ELR (cell line): ENCODE measurements around the gene CECR2.

Source experiments
- DNase-seq: peaks from one replicate; pipeline ENCODE4 v3.0.0-alpha.2; 2015; ENCODE audit warnings: low read depth

CECR2 gene

DNA sequence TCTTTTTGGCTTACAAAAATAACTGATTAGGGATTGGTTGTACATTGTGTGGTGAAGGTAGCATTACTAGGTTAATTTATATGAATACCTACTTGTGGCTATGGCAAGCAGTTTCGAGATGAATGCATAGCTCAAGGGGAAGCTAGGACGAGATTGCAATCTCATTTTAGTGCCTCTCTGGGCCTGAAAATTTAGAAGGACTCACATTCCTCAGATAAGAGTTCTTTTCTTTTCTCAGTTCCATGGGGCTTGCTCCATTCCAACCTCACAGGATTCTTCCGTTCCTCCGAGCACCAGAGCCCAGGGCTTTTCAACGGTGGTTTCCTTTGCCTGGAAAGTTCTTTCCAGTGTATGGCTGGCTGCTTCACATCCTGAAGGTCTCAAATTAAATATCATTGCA lies 82.1 kb downstream of the CECR2 start:
- DNase-seq, result no peak

- DNase-seq, result no peak
These were observed 91.6 kb downstream of the CECR2 start for GRCh38 chr22:17460895-17461294.

DNA sequence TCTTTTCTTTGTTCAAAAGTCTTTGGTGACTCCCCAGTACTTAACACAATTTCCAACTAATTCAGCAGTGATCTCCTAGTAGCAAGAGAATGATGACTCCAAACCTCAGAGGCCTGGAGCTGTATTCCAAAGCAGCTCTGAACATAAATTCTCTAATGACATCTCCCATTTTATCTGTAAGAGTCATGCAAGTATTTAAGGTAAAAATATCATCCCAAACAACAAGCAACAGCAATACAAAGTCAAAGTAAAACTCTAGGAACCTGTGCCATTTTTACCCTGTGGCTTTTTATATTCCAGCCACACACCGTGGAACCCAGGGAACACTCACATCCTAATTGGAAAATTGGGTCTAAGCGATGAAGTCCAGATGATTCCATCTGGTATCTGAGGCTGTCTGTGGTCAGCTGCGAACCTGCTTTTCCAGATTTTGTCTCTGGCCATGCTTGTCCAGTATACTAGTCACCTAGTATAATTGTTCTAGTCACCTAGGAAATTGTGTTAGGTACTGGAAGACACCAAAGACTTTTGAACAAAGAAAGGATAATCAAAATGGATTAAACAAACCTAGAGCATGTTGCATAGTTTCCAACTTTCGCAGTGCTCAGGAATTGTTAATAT lies 101.7 kb downstream of the CECR2 start:
- no peak for DNase-seq

DNA sequence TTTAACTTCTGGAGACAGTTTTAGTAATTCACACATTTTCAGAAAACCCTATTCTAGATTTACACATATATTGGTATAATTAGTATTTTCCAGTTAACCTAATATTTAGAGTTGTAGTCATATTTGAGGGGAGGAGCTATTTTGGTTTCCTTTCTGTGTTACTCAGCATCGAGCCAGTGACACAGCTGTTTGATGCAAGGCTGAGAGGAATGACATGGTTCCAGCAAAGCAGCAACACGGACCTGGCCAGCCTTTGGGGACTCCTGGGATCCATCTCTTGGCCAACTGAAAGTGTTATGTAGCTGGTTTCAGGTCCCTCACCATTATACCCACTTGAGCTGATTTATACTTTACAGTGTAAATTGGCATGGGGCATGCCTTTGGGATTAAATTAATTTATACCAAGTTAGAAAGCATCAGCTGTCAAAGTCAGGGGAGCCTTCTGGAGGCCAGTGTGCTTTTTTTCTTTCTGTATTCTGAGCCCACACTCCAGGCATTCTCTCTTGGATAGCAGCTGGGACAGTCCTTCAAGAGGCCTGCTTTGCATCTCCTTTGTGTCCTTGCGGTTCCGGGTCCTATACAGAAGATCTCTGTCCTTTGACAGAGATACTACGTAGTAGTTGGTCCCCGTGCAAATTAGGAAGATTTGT lies 102.8 kb downstream of the CECR2 start:
- DNase-seq, result peak; percentile 47

DNA sequence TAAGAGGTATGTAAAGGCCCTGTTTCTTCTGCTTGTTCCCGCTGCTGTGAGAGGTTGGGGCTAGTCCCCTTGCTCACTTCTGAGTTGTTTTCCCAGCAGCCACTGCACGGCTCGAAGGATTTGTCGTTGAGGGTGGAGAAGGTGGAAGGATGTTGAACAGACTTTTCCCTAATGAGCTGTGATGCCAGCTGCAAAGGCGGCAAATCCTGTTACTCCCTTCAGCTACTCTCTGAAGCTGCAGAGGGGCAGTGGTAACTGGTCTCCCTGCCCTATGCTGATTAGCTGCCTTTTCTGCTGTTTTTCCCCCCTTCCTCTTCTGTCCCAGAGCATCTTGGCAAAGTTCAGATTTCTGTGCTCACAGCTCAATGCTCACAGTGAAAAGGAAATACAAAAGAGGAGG lies 103.7 kb downstream of the CECR2 start:
- no peak for DNase-seq

DNA sequence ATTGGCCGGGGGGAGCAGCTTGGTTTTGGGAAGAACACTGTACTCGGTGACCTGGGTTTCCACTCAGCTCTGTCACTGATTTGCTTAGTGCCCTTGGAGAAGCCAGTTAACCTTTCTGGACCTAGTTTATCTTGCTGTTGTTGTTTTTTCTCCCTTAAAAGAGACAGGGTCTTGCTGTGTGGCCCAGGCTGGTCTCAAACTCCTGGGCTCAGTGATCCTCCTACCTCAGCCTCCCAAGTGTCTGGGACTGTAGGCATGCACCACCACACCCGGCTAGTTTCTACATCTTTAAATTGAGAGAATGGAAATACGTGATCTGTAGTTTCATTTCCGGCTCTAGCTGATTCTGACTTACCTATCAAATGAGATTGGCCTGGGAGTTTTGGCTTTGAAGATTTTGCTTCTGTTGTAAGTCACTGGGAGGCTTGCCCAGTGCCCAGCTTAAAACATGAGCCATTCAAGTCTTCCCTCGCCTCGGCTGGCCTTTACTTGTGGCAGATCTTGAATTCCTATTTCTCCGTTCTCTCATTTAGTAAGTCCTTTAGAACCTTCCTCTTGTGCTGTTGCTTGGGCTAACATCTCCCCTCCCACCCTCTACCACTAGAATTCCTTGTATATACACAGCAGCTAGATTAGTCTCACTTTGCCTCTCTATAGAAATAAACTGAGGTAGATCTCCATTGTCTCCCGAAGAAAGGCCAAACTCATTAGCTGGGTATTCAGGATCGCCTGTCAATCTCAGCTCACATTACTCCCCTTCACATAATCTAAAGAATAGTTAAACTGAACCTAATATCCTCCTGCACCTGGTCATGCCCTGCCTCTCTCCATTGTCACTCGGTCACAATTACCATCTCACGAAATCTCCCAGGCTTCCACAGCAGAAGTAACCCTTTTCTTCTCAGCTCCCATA lies 106.3 kb downstream of the CECR2 start:
- DNase-seq, result no peak

- DNase-seq, result no peak
These were observed 107.6 kb downstream of the CECR2 start for GRCh38 chr22:17476838-17477237.

GRCh38 chr22:17477391-17477833 lies 108.2 kb downstream of the CECR2 start:
- DNase-seq, result no peak

DNA sequence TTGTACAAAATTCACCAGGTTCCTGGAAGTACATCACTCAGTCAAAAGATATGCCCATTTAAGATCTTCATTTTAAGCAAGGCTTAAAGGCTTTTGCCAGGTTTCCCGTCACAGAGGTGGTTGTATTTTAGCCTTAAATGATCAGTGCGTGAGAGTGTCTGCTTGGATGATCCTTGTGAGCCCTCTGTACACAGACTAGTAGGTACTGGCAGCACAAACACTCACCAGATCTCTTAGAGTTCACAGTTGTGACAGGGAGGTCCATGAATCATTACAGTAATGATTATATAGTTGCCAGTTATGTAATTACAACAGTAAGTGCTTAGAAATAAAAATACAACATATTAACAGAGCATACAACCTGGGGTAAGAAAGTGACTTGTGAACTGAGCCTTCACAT lies 109.9 kb downstream of the CECR2 start:
- DNase-seq, result no peak

DNA sequence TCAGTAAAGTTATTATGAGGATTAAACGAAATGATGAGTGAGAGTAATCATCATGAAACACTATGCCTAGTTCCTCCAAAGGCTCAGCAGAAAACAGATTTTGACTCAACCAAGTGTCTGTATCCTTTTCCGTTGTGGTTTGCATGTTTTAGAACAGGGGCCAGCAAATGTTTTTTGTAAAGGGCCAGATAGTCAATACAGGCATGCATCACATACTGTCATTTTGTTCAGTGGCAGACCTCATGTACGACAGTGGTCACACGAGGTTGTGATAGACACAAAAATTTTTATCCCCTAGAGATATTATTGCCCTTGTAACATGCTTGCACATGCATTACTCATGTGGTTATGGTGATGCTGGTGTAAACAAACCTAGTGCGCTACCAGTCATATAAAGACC lies 112.2 kb downstream of the CECR2 start:
- no peak for DNase-seq

DNA sequence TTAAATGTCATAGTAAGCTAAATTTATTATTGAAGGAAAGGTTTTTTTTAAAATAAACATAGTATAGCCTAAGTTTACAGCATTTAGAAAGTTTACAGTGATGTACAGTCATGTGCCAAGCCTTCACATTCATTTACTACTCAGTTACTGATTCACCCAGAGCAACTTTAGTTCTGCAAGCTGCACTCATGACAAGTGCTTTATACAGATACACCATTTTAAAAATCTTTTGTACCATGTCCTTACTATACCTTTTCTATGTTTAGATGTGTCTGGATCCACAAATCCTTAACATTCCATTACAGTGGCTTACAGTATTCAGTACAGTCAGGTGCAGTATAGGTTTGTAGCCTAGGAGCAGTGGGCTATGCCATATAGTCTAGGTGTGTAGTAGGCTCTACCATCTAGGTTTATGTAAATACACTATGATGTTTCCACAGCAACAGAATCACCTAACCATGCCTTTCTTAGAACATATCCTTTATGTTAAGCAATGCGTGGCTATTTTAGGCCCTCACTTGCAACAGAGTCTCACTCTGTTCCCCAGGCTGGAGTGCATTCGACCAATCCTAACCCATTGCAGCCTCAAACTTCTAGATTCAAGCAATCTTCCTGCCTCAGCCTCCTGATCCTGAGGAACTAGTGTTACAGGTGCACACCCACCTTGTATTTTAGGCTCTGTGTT lies 114.6 kb downstream of the CECR2 start:
- DNase-seq, result no peak

- no peak for DNase-seq
These were observed 115.3 kb downstream of the CECR2 start for GRCh38 chr22:17484608-17485007.

DNA sequence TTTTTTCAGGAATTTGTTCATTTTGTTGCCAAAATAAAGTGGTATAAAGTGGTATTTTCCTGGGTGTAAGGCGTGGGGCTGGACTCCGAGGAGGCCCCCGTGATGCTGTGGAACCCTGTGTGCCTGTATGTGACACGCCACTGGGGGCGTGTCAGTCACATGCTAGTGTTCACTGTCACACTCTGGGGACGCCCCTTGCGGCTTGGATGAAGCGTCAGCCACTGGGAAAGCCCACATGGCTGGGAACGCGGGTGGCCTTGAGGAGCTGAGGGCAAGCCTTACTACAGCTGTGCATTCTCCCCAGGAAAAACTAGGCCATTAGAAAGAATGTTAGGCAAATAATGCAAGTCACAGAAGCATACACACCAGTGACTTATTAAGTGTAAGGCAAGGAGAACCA lies 117.1 kb downstream of the CECR2 start:
- DNase-seq, result no peak

DNA sequence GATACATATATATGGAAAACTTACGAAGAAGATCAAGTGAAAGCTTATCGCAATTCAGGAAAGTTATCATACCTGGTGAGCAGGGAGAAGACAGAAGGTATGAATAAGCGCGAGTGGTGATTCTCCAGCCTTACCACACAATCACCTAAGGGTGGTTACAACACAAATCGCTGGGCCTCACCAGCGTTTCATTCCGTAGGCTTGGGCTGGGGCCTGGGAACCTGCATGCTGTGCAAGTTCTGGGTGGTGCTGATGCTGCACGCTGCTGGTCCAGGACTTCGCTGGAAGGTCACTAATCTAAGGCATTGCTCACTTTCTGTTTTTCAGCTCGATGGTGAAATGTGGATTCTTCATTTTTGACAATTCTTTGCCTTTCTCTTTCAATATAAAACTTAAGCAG lies 117.5 kb downstream of the CECR2 start:
- no peak for DNase-seq

GRCh38 chr22:17489101-17489500 lies 119.8 kb downstream of the CECR2 start:
- no peak for DNase-seq

DNA sequence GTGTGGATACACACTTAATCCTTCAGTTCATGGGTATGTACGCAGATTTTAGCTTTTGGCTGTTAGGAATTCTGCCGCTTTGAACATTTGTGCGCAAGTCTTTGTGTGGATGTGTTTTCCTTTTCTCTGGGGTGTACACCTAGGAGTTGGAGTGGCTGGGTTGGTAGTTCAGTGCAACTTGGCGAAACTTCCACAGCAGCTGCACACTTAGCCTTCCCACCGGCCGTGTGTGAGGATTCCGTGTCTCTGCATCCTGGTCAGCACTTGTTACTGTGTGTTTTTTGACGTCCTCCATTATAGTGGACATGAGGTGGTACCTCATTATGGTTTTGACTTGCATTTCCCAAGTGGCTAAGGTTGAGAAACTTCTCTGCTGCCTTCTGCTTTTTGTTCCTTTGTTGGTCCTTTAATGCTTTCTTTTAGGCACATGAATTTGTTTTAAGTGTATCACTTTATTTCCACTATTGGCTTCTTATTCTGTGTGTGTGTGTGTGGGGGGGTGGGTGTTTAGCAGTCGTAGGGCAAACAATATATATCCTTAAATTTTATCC lies 121.9 kb downstream of the CECR2 start:
- no peak for DNase-seq

DNA sequence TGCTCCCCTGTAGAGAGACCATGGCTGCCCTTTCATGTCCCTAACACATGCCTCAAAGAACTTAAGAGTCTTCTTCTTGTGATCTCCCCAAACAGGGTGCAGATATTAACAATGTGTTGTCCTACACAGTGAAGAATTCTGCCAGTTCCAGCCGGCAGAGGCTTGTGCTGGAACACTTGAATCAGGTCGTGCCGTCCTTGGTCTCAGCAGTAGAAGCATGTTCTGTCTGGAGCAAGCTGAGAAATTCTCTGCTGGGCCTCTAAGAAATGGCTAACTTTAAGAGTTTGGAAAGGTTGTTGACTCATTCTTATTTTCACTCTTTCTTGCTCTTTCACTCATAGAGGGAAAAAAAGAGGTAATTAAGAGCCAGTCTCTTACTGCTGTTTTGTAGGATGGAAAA lies 123.0 kb downstream of the CECR2 start:
- no peak for DNase-seq

DNA sequence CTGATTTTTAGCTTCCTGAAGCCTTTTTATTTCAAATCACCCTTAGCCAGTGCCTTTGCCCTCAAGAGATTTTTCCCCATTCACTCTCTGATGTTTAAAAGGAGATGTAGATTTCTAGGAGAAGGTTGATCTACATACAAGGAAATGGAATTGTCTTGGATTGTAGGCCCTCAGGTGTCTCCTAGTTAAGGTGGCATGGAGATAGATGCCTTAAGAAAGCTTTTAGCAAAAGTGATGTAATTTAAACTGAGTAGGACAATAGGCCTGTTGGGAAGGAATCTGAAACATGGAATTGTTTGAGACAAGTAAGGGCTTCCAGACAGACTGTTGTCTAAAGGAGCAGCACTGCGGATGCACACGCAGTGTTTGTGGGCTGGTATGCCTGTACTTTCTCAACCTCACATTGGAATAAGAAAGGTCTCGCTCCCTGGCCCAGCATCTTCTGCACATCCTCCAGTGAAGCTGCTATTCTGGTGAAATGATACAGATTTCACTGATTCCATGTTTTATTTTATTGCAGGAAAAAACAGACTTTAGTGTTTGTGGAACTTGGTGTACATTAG lies 124.2 kb downstream of the CECR2 start:
- no peak for DNase-seq

GRCh38 chr22:17496841-17497240 lies 127.6 kb downstream of the CECR2 start:
- DNase-seq, result no peak

DNA sequence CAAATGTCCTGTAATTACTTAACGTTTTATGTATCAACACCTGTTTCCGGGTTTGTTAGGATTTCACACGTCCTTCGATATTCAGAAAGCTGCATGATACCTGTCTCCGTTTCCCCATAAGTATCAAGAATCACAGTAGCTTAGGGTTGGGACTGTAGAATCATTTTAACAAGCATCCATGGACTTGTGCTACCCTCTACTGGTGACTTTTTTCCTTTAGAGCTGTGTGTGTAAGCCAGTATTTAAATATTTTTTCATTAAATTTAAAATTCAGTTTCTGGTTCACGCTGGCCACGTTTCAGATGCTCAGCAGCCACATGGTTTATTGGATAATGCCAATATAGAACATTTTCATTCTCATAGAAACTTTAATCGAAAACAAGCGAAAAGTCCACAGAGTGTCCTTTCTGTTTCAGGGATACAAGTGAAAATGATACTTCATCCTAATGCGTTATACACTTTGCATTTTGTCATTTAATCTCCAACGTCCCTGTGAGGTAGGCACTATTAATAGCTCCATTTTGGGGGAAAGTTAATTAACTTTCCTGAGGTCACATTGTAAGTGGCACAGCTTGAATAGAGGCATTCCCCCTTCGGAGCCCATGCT lies 132.5 kb downstream of the CECR2 start:
- DNase-seq, result peak; percentile 70

DNA sequence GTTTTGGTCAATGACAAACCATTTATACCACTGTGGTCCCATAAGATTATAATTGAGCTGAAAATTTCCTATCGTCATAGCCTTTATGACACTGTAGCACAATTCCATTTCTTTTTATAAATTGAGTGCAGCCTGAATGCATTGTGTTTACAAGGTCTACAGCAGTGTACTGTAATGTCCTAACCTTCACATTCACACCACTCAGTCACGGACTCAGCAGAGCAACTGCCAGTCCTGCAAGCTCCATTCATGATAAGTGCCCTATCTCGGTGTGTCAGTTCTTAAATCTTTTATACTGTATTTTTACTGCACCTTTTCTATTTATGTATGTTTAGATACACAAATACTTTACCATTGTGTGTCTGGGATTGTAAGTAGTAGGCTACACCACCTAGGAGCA lies 138.8 kb downstream of the CECR2 start:
- no peak for DNase-seq
